Epithelial cell of proximal tubule (primary cell): ENCODE data around the gene PCCA. TPM values are rescaled to one million over a fixed set of nuclear protein-coding genes. Genes with fewer than 3 reads are reported as not detected.

Experiments
- DNase-seq: peaks from one replicate; pipeline ENCODE4 v3.0.0-alpha.2; 2011; ENCODE audit warnings: low read depth
- H3K4me3 ChIP-seq: 2 replicates; pipeline ENCODE4 v1.5.1; 2011; ENCODE audit warnings: low read depth, mild to moderate bottlenecking, low read length
- total RNA-seq: library from RNA; depleted of rRNA; stranded (reverse); fragments of >200 nt; gene quantifications from 2 replicates; pipeline ENCODE4 v1.2.3, GENCODE V29; 2015
- TF ChIP-seq, protein P1 (sequence below): conservative IDR thresholded peaks from 2 replicates; pipeline ENCODE4 v1.5.1; 2012; ENCODE audit warnings: low read depth, mild to moderate bottlenecking, low read length

The PCCA gene
- total RNA-seq, 1 donor from 2014 or later: 17.8 TPM

- TF ChIP-seq, protein P1, sequence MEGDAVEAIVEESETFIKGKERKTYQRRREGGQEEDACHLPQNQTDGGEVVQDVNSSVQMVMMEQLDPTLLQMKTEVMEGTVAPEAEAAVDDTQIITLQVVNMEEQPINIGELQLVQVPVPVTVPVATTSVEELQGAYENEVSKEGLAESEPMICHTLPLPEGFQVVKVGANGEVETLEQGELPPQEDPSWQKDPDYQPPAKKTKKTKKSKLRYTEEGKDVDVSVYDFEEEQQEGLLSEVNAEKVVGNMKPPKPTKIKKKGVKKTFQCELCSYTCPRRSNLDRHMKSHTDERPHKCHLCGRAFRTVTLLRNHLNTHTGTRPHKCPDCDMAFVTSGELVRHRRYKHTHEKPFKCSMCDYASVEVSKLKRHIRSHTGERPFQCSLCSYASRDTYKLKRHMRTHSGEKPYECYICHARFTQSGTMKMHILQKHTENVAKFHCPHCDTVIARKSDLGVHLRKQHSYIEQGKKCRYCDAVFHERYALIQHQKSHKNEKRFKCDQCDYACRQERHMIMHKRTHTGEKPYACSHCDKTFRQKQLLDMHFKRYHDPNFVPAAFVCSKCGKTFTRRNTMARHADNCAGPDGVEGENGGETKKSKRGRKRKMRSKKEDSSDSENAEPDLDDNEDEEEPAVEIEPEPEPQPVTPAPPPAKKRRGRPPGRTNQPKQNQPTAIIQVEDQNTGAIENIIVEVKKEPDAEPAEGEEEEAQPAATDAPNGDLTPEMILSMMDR: no peak
- DNase-seq: no peak
- H3K4me3 ChIP-seq: no peak overlapping the region
Observed at GRCh38 chr13:100547791-100548201, 458.9 kb downstream of the PCCA start.

- TF ChIP-seq, protein P1: no peak
- H3K4me3 ChIP-seq: no peak overlapping the region
- DNase-seq: no peak
Observed at GRCh38 chr13:100549316-100549715, 460.4 kb downstream of the PCCA start.

GRCh38 chr13:100552755-100553154 lies 463.9 kb downstream of the PCCA start:
- no peak overlapping the region for H3K4me3 ChIP-seq
- TF ChIP-seq, protein P1: no peak
- no peak for DNase-seq

- no peak overlapping the region for H3K4me3 ChIP-seq
- TF ChIP-seq, protein P1: no peak
- no peak for DNase-seq
Observed at GRCh38 chr13:100559886-100560285, 471.0 kb downstream of the PCCA start.

DNA sequence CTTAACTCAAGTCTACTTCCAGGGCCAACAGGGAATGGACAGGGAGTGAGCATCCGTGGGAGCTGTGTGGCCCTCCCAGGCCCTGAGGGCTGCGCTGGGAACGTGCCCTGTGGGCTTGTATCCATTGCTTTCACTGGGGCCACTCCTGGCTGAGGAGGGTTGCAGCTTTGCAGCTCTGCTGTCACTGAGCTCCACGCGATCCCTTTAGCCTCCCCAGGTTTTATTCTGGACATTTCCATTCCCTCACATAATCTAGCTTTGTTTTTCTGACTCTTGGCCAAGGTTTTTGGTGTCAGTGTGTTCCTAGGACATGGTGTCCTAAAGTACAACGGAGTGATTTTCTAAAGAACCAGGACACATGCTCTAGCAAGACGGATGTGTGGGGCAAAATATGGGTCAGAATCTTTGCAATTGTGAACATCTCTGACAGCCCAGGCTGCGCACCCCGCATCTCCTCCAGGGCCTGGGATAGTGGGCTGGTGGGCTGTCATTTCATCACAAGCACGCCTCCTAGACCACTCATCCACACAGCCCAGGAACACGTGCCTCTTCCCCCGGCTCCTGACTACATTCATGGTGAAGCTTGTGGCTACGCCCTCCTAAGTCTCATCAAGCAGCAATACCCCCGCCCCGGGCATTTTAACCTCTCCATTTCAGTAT lies 471.7 kb downstream of the PCCA start:
- DNase-seq: no peak
- no peak overlapping the region for H3K4me3 ChIP-seq
- TF ChIP-seq, protein P1: no peak

DNA sequence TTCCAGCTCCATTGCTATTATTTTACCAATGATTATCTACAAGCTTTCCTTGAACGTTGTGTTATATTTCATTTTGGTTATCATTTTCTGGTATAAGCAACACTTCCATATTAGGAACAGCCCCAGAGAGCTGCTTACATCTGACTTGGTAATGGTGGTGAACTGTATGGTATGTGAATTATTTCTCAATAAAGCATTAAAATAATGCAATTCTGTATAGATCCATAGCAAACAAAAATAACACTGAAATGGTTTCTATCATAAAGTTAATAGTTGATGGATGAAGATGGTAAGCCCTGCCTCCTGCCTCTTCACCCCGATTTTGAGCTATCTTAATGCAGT lies 472.2 kb downstream of the PCCA start:
- TF ChIP-seq, protein P1: no peak
- no peak for DNase-seq
- H3K4me3 ChIP-seq: no peak overlapping the region

GRCh38 chr13:100561599-100562204 lies 472.8 kb downstream of the PCCA start:
- no peak overlapping the region for H3K4me3 ChIP-seq
- DNase-seq: no peak
- TF ChIP-seq, protein P1: no peak
